ENCODE data around the gene PSKH1. TPM values are rescaled to one million over a fixed set of nuclear protein-coding genes. Genes with fewer than 3 reads are reported as not detected.
A peak's percentile ranks its signal among the peaks of the same experiment; 100 is the strongest.

PSKH1 gene
- total and polyA plus RNA-seq, 4 donors = 11.8 to 32.9 (median 21.2) TPM

GRCh38 chr16:67928147-67928546 lies 35.1 kb downstream of the PSKH1 start:
- peaks cover 0 to 12% (median 0%) of the 10 kb centered on the region in 5 donors for H3K4me1 ChIP-seq (ENCODE audit: control insufficient read depth in 5 of 5, insufficient read depth in 5 of 5, low read length in 5 of 5)
- 87 to 91% methylated on average over 7 of the region's 7 CpGs for WGBS, 2 donors
- peaks cover 0 to 25% (median 16%) of the 10 kb centered on the region in 4 donors for H3K36me3 ChIP-seq (ENCODE audit: control insufficient read depth in 4 of 4, insufficient read depth in 4 of 4, low read length in 4 of 4)
- no peak for TF ChIP-seq CTCF (IDR thresholded peaks at IDR 0.05; ENCODE audit: control extremely low read depth, extremely low read depth)
- no peak for ATAC-seq (ENCODE audit: insufficient read depth, low FRiP score)
- H3K9ac ChIP-seq (ENCODE audit: insufficient read depth in 1 of 2, low read length in 2 of 2) = no peak overlapping the region
- H3K27me3 ChIP-seq (ENCODE audit: control insufficient read depth in 3 of 3, insufficient read depth in 3 of 3, low read length in 2 of 3) = no peaks in the 10 kb centered on the region
- no peak overlapping the region for H3K27ac ChIP-seq (ENCODE audit: low read depth in 1 of 2, low read length in 1 of 2)
- no peaks in the 10 kb centered on the region for H3K9me3 ChIP-seq (ENCODE audit: control insufficient read depth in 4 of 4, insufficient read depth in 3 of 4, low read length in 3 of 4)
- DNase-seq = no peak
- no peak overlapping the region for H3K4me3 ChIP-seq

GRCh38 chr16:67928561-67929364 lies 35.7 kb downstream of the PSKH1 start:
- H3K36me3 ChIP-seq (ENCODE audit: control insufficient read depth in 4 of 4, insufficient read depth in 4 of 4, low read length in 4 of 4) = peaks cover 0 to 28% (median 17%) of the 10 kb centered on the region in 4 donors
- 54 to 61% methylated on average over 16 of the region's 16 CpGs for WGBS, 2 donors
- peak; percentile 89 for TF ChIP-seq CTCF (IDR thresholded peaks at IDR 0.05; ENCODE audit: control extremely low read depth, extremely low read depth)

GRCh38 chr16:67930191-67930590 lies 37.1 kb downstream of the PSKH1 start:
- WGBS, 2 donors = 93 to 96% methylated on average over 14 of the region's 14 CpGs
- peaks cover 0 to 39% (median 18%) of the 10 kb centered on the region in 4 donors for H3K36me3 ChIP-seq (ENCODE audit: control insufficient read depth in 4 of 4, insufficient read depth in 4 of 4, low read length in 4 of 4)
- ATAC-seq (ENCODE audit: insufficient read depth, low FRiP score) = no peak
- H3K27me3 ChIP-seq (ENCODE audit: control insufficient read depth in 3 of 3, insufficient read depth in 3 of 3, low read length in 2 of 3) = no peaks in the 10 kb centered on the region
- no peaks in the 10 kb centered on the region for H3K9me3 ChIP-seq (ENCODE audit: control insufficient read depth in 4 of 4, insufficient read depth in 3 of 4, low read length in 3 of 4)
- DNase-seq = no peak
- TF ChIP-seq CTCF (IDR thresholded peaks at IDR 0.05; ENCODE audit: control extremely low read depth, extremely low read depth) = no peak
- H3K9ac ChIP-seq (ENCODE audit: insufficient read depth in 1 of 2, low read length in 2 of 2) = no peak overlapping the region
- no peak overlapping the region for H3K27ac ChIP-seq (ENCODE audit: low read depth in 1 of 2, low read length in 1 of 2)
- peaks cover 0 to 14% (median 0%) of the 10 kb centered on the region in 5 donors for H3K4me1 ChIP-seq (ENCODE audit: control insufficient read depth in 5 of 5, insufficient read depth in 5 of 5, low read length in 5 of 5)
- no peak overlapping the region for H3K4me3 ChIP-seq

More at GRCh38 chr16:67928561-67929364, 35.7 kb downstream of the PSKH1 start:
- H3K9ac ChIP-seq (ENCODE audit: insufficient read depth in 1 of 2, low read length in 2 of 2) = no peak overlapping the region
- H3K27ac ChIP-seq (ENCODE audit: low read depth in 1 of 2, low read length in 1 of 2) = no peak overlapping the region
- H3K4me1 ChIP-seq (ENCODE audit: control insufficient read depth in 5 of 5, insufficient read depth in 5 of 5, low read length in 5 of 5) = peaks cover 0 to 12% (median 0%) of the 10 kb centered on the region in 5 donors
- no peak overlapping the region for H3K4me3 ChIP-seq
- DNase-seq (peak; percentile 62 to 67 (median 64)), ATAC-seq (ENCODE audit: insufficient read depth, low FRiP score) (peak; percentile 56)
- H3K27me3 ChIP-seq (ENCODE audit: control insufficient read depth in 3 of 3, insufficient read depth in 3 of 3, low read length in 2 of 3) = no peaks in the 10 kb centered on the region
- no peaks in the 10 kb centered on the region for H3K9me3 ChIP-seq (ENCODE audit: control insufficient read depth in 4 of 4, insufficient read depth in 3 of 4, low read length in 3 of 4)

All from lung (tissue), 12 donors.